Endodermal cell (in vitro differentiated cells): ENCODE results near the gene CDC42EP5. TPM values are rescaled to one million over a fixed set of nuclear protein-coding genes. Genes with fewer than 3 reads are reported as not detected.
A peak's percentile ranks its signal among the peaks of the same experiment; 100 is the strongest.

Experiments
- DNase-seq: peaks from one replicate; pipeline ENCODE4 v3.0.0-alpha.2; 2017
- H3K27ac ChIP-seq: 2 replicates; pipeline ENCODE4 v1.5.1; 2013; ENCODE audit warnings: mild to moderate bottlenecking, low read depth, low read length, moderate library complexity
- H3K27me3 ChIP-seq: 2 replicates; pipeline ENCODE4 v1.6.1; 2013; ENCODE audit warnings: mild to moderate bottlenecking, low read length, moderate library complexity; ENCODE audit not compliant: insufficient read depth, control insufficient read depth, poor library complexity, severe bottlenecking
- H3K36me3 ChIP-seq: 2 replicates; pipeline ENCODE4 v1.7.0; 2013; ENCODE audit warnings: mild to moderate bottlenecking, low read length, moderate library complexity; ENCODE audit not compliant: control insufficient read depth, insufficient read depth
- H3K4me1 ChIP-seq: one replicate; pipeline ENCODE4 v1.7.0; 2013; ENCODE audit warnings: low read length; ENCODE audit not compliant: control insufficient read depth, insufficient read depth
- H3K4me3 ChIP-seq: 2 replicates; pipeline ENCODE4 v1.5.1; 2013; ENCODE audit warnings: mild to moderate bottlenecking, low read length, moderate library complexity
- H3K9ac ChIP-seq: 2 replicates; pipeline ENCODE4 v1.6.1; 2013; ENCODE audit warnings: mild to moderate bottlenecking, low read length, moderate library complexity; ENCODE audit not compliant: poor library complexity, severe bottlenecking; ENCODE audit errors: extremely low read depth
- H3K9me3 ChIP-seq: 2 replicates; pipeline ENCODE4 v1.6.1; 2013; ENCODE audit warnings: mild to moderate bottlenecking, low read length, moderate library complexity; ENCODE audit not compliant: control insufficient read depth
- H3K27ac Mint-ChIP-seq: 2 replicates; pipeline ENCODE4 v1.8.0; 2020; ENCODE audit warnings: mixed read lengths
- H3K27me3 Mint-ChIP-seq: 2 replicates; pipeline ENCODE4 v1.8.0; 2021; ENCODE audit warnings: mild to moderate bottlenecking, mixed read lengths; ENCODE audit not compliant: insufficient read depth
- H3K36me3 Mint-ChIP-seq: 2 replicates; pipeline ENCODE4 v1.8.0; 2020; ENCODE audit warnings: low read depth, mixed read lengths
- H3K4me1 Mint-ChIP-seq: 2 replicates; pipeline ENCODE4 v1.8.0; 2020; ENCODE audit warnings: mixed read lengths
- H3K4me3 Mint-ChIP-seq: 2 replicates; pipeline ENCODE4 v1.8.0; 2020; ENCODE audit warnings: mild to moderate bottlenecking, moderate library complexity, mixed read lengths
- H3K9me3 Mint-ChIP-seq: 2 replicates; pipeline ENCODE4 v1.8.0; 2020; ENCODE audit warnings: mild to moderate bottlenecking, mixed read lengths
- WGBS, 2 experiments: methylation state at CpG; one replicate each; pipeline versions ENCODE4 v1.1.5 to v1.1.7; 2013; ENCODE audit warnings: missing lambda C conversion rate in 2 of 2, mixed read lengths in 1 of 2; ENCODE audit not compliant: insufficient coverage in 1 of 2, insufficient read length in 1 of 2; 5-methylcytosine and 5-hydroxymethylcytosine counted together
- total RNA-seq, 2 donors: library from RNA; stranded (reverse); fragmentation: NEBNext Ultra II Directional in 1 of 2; extraction: Animal tissue kit (Norgen Biotek cat#: 25700) in 1 of 2; gene quantifications; 2 replicates in 1 of 2; 3 replicates in 1 of 2; pipeline ENCODE4 v1.2.1, GENCODE V29; 2021
- TF ChIP-seq, protein P1 (sequence below): fragments of 200-600 bp; sonication (generic); conservative IDR thresholded peaks from 2 replicates; pipeline ENCODE4 v1.5.0; 2021; ENCODE audit warnings: antibody characterized with exemption, mild to moderate bottlenecking

Gene CDC42EP5
- total RNA-seq, 2 donors from 2014 or later: 0.49 TPM; not detected in 1

DNA sequence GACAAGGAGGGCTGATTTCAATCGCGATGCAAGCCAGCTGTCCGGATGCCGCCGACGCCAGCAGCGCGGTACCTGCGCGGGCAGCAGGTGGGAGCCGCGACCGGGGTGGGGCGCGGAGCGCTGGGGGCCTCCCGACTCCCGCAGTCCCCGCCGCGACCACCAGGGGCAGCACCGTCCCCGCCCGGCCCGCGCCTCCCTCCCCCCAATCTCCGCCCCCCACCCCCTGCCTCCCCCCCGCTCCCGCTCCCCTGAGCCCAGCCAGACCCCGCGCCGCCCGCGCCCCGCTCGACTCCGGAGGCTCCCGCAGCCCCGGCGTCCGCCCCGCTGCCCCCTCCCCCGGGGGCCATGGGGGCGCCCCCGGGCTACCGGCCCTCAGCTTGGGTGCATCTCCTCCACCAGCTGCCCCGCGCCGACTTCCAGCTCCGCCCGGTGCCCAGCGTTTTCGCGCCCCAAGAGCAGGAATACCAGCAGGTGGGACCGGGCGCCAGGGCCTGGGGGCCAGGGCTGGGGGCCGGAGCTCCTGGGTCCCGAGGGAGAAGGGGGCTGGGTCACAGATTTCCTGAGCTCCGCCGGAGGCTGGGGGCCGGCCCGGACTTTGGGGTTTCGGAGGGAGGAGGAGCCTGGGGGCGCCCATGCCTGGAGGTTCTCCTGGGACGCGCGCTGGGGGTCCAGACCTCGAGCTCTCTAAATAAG, 57.7 kb downstream of the CDC42EP5 start, which contains the start of gene TTYH1:
TTYH1 (plus strand) TSS at position 257 of the 693 bp plus-strand sequence; CDS start at position 346, 89 bp downstream.
- Histone ChIP-seq H3K4me1 (no peaks in the 10 kb centered on the region), H3K27ac (no peak within 1 kb of the TSS), H3K9ac (no peak within 1 kb of the TSS), H3K36me3 (no peaks in the 10 kb centered on the region), H3K9me3 (no peaks in the 10 kb centered on the region), H3K27me3 (peaks cover 51% of the 10 kb centered on the region), H3K4me3 (no peak within 1 kb of the TSS)
- Mint-ChIP-seq H3K4me3 (peak within 1 kb of the TSS; percentile 36), H3K9me3 (peaks cover 13% of the 10 kb centered on the region), H3K27me3 (peaks cover 87% of the 10 kb centered on the region), H3K27ac (no peak within 1 kb of the TSS), H3K36me3 (no peaks in the 10 kb centered on the region), H3K4me1 (peaks cover 6% of the 10 kb centered on the region)
- DNase-seq: peak; percentile 84
- WGBS, 2 experiments: 2% methylated on average over 53 of the region's 68 CpGs; no CpG with 5 or more reads in 1 of the 2 experiments
- TF ChIP-seq, protein P1, sequence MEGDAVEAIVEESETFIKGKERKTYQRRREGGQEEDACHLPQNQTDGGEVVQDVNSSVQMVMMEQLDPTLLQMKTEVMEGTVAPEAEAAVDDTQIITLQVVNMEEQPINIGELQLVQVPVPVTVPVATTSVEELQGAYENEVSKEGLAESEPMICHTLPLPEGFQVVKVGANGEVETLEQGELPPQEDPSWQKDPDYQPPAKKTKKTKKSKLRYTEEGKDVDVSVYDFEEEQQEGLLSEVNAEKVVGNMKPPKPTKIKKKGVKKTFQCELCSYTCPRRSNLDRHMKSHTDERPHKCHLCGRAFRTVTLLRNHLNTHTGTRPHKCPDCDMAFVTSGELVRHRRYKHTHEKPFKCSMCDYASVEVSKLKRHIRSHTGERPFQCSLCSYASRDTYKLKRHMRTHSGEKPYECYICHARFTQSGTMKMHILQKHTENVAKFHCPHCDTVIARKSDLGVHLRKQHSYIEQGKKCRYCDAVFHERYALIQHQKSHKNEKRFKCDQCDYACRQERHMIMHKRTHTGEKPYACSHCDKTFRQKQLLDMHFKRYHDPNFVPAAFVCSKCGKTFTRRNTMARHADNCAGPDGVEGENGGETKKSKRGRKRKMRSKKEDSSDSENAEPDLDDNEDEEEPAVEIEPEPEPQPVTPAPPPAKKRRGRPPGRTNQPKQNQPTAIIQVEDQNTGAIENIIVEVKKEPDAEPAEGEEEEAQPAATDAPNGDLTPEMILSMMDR: peak; percentile 78

Other genes starting within 250 kb of the CDC42EP5 start
- gene LILRA6, start 230.5 kb downstream of the CDC42EP5 start, total RNA-seq: not detected
- gene LILRB5, start 216.0 kb downstream of the CDC42EP5 start, total RNA-seq: not detected
- gene LILRB2, start 192.2 kb downstream of the CDC42EP5 start, total RNA-seq: not detected
- gene LILRA5, start 160.1 kb downstream of the CDC42EP5 start, total RNA-seq: not detected
- gene LILRA4, start 134.1 kb downstream of the CDC42EP5 start, total RNA-seq: not detected
- not detected for gene LAIR1, start 108.4 kb downstream of the CDC42EP5 start, total RNA-seq
- 1 to 10 TPM; 1.0 to 2.0 TPM for gene TTYH1, start 57.8 kb downstream of the CDC42EP5 start, total RNA-seq
- gene LENG8, start 24.1 kb downstream of the CDC42EP5 start, total RNA-seq: 100 to 1,000 TPM; 139 to 171 TPM
- 1 to 10 TPM; 2.5 to 3.5 TPM for gene LENG9, start 9.5 kb downstream of the CDC42EP5 start, total RNA-seq
- not detected for gene LAIR2, start 29.5 kb upstream of the CDC42EP5 start, total RNA-seq
- gene LILRA2, start 100.5 kb upstream of the CDC42EP5 start, total RNA-seq: not detected
- not detected for gene LILRA1, start 120.3 kb upstream of the CDC42EP5 start, total RNA-seq
- gene LILRB1, start 157.2 kb upstream of the CDC42EP5 start, total RNA-seq: not detected
- gene LILRB4, start 189.7 kb upstream of the CDC42EP5 start, total RNA-seq: not detected